Kidney (tissue), 14 donors: ENCODE results near the gene DHPS. TPM values are rescaled to one million over a fixed set of nuclear protein-coding genes. Genes with fewer than 3 reads are reported as not detected.

Source experiments
- DNase-seq, 5 donors: peaks; one replicate each; pipeline ENCODE4 v3.0.0-alpha.2; 2013 to 2020
- FAIRE-seq: peaks from 2 replicates; lab custom pipeline; 2012; peaks lifted over from hg19 to GRCh38; lab: Jason Lieb, UNC
- H3K27ac ChIP-seq, 2 donors: one replicate each; pipeline ENCODE4 v1.7.0; 2013; ENCODE audit warnings: low read depth in 2 of 2, low read length in 2 of 2, inconsistent platforms in 1 of 2
- H3K27me3 ChIP-seq: one replicate; pipeline ENCODE4 v1.7.1; 2013; ENCODE audit warnings: low read length, inconsistent platforms; ENCODE audit not compliant: control insufficient read depth, insufficient read depth
- H3K36me3 ChIP-seq, 3 donors: one replicate each; pipeline versions ENCODE4 v1.7.0 to v1.7.1; 2013; ENCODE audit warnings: low read length in 3 of 3, control low read depth in 1 of 3, inconsistent platforms in 1 of 3; ENCODE audit not compliant: insufficient read depth in 3 of 3, control insufficient read depth in 2 of 3
- H3K4me1 ChIP-seq, 3 donors: one replicate each; pipeline versions ENCODE4 v1.7.0 to v1.7.1; 2013; ENCODE audit warnings: low read length in 3 of 3, inconsistent platforms in 1 of 3, low read depth in 1 of 3; ENCODE audit not compliant: control insufficient read depth in 2 of 3, insufficient read depth in 2 of 3
- H3K4me3 ChIP-seq, 3 donors: one replicate each; pipeline versions ENCODE4 v1.7.0 to v1.8.1; 2013; ENCODE audit warnings: low read length in 3 of 3, control low read depth in 1 of 3, inconsistent platforms in 1 of 3
- H3K9ac ChIP-seq, 3 donors: one replicate each; pipeline versions ENCODE4 v1.7.0 to v1.7.1; 2013; ENCODE audit warnings: low read length in 3 of 3, control low read depth in 1 of 3, inconsistent platforms in 1 of 3
- H3K9me3 ChIP-seq, 3 donors: one replicate each; pipeline versions ENCODE4 v1.7.0 to v1.7.1; 2013; ENCODE audit warnings: low read length in 3 of 3, control low read depth in 1 of 3, inconsistent platforms in 1 of 3; ENCODE audit not compliant: control insufficient read depth in 2 of 3, insufficient read depth in 1 of 3
- intact Hi-C: fragments of 100-400 bp; cut with DNase I; formaldehyde crosslinking; loops from one replicate; pipeline ENCODE4 v1.11.1; 2022
- polyA plus RNA-seq: library from polyadenylated mRNA; stranded (reverse); fragments of 350-450 nt; fragmentation: Illumina TruSeq; extraction: RNeasy Lipid Tissue Mini Kit (QIAGEN cat#74804); gene quantifications from one replicate; pipeline ENCODE4 v1.2.3, GENCODE V29; 2014; ENCODE audit warnings: low read depth, low replicate concordance; ENCODE audit not compliant: insufficient read depth
- total RNA-seq: library from RNA; stranded (reverse); fragmentation: NEBNext Ultra II Directional; extraction: Animal tissue kit (Norgen Biotek cat#: 25700); gene quantifications from one replicate; pipeline ENCODE4 v1.2.1, GENCODE V29; 2021
- TF ChIP-seq, protein P1 (sequence below): IDR thresholded peaks from 3 replicates; pipeline ENCODE4 v1.5.1; 2012; ENCODE audit warnings: mild to moderate bottlenecking, moderate library complexity, borderline replicate concordance; ENCODE audit not compliant: insufficient read depth; ENCODE audit errors: extremely low read depth
- donor health status: control.
- donor health status: control.
- donor health status: control.
- donor health status: control.
- donor health status: control.
- donor health status: DM: yes; HTN: yes; CAD: no.
- donor health status: Normal renal cell carcinoma (clear cell type).

The DHPS gene
- total and polyA plus RNA-seq, 2 donors from 2014 or later: 61.3 to 75.9 TPM

DNA sequence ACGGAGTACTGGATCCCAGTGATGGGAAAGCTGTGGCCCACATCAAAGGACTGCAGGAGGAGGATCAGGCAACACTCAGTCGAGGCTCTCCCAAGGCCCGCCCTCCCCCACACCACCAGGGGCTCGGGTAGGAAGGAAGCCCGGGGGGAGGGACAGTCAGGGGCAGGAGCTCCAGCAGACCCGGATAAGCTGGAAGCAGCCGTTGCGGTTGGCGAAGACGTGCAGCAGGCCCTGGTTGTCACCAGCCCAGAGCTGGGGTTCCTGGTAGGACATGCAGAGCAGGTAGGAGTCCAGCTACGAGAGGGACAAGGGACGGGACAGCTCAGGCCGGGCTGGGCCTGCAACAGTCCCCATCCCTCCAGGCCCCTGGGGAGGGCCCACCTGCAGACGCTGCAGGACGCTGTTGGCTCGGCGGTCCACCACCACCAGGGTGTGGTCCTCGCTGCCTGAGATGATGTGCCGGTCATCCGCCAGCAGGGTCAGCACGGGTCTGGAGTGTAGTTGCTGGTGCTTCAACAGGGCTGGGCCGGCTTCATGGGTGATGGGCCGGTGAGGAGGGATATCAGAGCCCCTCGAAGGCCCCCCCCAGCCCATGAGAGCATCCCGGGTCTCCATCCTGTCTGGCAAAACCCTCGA, 8.0 kb upstream of the DHPS start:
- no peak for DNase-seq
- H3K9ac ChIP-seq: no peak overlapping the region
- no peaks in the 10 kb centered on the region for H3K9me3 ChIP-seq
- H3K27ac ChIP-seq: no peak overlapping the region
- intact Hi-C loops: no loop called here
- H3K27me3 ChIP-seq: no peaks in the 10 kb centered on the region
- TF ChIP-seq, protein P1, sequence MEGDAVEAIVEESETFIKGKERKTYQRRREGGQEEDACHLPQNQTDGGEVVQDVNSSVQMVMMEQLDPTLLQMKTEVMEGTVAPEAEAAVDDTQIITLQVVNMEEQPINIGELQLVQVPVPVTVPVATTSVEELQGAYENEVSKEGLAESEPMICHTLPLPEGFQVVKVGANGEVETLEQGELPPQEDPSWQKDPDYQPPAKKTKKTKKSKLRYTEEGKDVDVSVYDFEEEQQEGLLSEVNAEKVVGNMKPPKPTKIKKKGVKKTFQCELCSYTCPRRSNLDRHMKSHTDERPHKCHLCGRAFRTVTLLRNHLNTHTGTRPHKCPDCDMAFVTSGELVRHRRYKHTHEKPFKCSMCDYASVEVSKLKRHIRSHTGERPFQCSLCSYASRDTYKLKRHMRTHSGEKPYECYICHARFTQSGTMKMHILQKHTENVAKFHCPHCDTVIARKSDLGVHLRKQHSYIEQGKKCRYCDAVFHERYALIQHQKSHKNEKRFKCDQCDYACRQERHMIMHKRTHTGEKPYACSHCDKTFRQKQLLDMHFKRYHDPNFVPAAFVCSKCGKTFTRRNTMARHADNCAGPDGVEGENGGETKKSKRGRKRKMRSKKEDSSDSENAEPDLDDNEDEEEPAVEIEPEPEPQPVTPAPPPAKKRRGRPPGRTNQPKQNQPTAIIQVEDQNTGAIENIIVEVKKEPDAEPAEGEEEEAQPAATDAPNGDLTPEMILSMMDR: no peak
- peaks cover 0 to 3% (median 0%) of the 10 kb centered on the region in 3 donors for H3K36me3 ChIP-seq
- FAIRE-seq: no peak
- H3K4me1 ChIP-seq: no peaks in the 10 kb centered on the region
- no peak overlapping the region for H3K4me3 ChIP-seq

DNA sequence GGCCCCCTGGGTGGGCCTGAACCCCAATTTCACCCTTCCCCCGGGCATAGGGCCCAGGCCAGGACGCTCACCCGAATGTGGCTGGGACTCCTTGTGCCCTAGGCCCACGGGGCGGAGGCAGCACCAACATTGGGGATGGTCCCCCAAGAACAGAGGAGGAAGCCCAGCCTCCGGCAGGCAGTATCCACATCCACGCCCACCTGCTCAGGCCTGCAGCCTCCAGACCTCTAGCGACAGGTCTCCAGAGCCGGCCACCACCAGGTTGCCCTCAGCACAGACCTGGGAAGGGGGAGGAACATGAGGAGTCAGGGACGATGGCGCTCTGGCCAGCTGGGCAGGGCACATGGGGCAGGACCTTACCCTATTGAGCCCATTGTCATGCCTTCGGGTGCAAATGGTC, 7.3 kb upstream of the DHPS start:
- H3K36me3 ChIP-seq: peaks cover 0 to 3% (median 0%) of the 10 kb centered on the region in 3 donors
- no peaks in the 10 kb centered on the region for H3K9me3 ChIP-seq
- no peaks in the 10 kb centered on the region for H3K27me3 ChIP-seq
- FAIRE-seq: no peak
- TF ChIP-seq, protein P1: no peak
- intact Hi-C loops: no loop called here
- no peak overlapping the region for H3K27ac ChIP-seq
- no peak overlapping the region for H3K4me3 ChIP-seq
- H3K9ac ChIP-seq: no peak overlapping the region
- H3K4me1 ChIP-seq: no peaks in the 10 kb centered on the region
- DNase-seq: no peak

DNA sequence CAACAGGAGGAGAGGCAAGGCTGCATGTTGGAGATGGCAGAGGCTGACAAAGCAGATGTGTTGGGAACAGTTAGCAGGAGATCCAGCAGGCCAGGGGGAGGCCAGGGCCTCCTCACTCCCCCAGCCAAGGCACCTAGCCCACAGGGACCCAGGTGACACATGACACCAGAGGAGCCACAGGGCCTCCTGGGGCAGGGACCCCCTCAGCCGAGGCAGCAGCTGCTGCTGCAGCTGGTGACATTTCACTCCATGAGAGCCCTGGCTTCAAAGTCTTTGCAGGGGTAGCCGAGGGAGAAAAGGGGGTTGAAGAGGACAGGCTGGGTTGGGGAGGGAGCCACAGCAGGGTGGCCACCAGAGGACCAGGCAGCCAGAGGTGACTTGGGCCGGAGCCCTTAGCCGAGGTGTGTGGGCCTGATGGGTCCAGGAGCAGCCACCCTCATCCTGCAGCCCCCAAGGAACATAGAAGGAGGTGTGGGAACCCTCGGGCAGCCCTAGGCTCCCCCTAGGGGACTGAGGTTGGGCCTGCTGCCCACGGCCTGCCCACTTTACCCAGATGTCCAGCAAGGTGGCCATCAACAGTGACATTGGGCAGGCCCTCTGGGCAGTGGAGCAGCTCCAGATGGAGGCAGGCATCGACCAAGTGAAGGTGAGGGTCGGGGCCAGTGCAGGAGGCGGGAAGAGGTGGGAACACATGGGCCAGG, 6.0 kb upstream of the DHPS start, which contains the start of gene GNG14:
Gene GNG14 (plus strand): TSS at position 503 of the 701 bp plus-strand sequence. CDS start 51 bp downstream, at position 554.
- Histone ChIP-seq H3K9ac (no peak within 1 kb of the TSS), H3K36me3 (peaks cover 0 to under 1% (median 0%) of the 10 kb centered on the region in 3 donors), H3K9me3 (no peaks in the 10 kb centered on the region), H3K27ac (no peak within 1 kb of the TSS), H3K4me1 (no peaks in the 10 kb centered on the region), H3K4me3 (no peak within 1 kb of the TSS), H3K27me3 (no peaks in the 10 kb centered on the region)
- DNase-seq (no peak), FAIRE-seq (no peak)
- intact Hi-C loops: no loop called here
- TF ChIP-seq, protein P1: no peak
